Measurements from ENCODE around the gene ARHGEF40. TPM values are rescaled to one million over a fixed set of nuclear protein-coding genes. Genes with fewer than 3 reads are reported as not detected.

ARHGEF40 gene
- total RNA-seq, 2 donors from 2014 or later = 14.3 to 16.0 TPM

- Histone ChIP-seq H3K4me1 (peaks cover 0 to 43% of the 10 kb centered on the region in 2 donors), H3K36me3 (no peaks in the 10 kb centered on the region), H3K9me3 (no peaks in the 10 kb centered on the region), H3K27ac (no peak within 1 kb of the TSS), H3K27me3 (no peaks in the 10 kb centered on the region), H3K4me3 (no peak within 1 kb of the TSS)
- no peak for TF ChIP-seq CTCF (IDR thresholded peaks at IDR 0.05)
- DNase-seq (ENCODE audit: low spot score) = no peak
Measured at GRCh38 chr14:21041676-21042433, 28.2 kb upstream of the ARHGEF40 start, which contains the start of gene RNASE7. TSS of gene RNASE7 (plus strand) at chr14:21042362. CDS start at chr14:21042993, 631 bp downstream.

- Histone ChIP-seq H3K4me1 (peaks cover 0 to 50% of the 10 kb centered on the region in 2 donors), H3K36me3 (no peaks in the 10 kb centered on the region), H3K9me3 (no peaks in the 10 kb centered on the region), H3K27me3 (no peaks in the 10 kb centered on the region), H3K4me3 (no peak overlapping the region), H3K27ac (no peak overlapping the region)
- DNase-seq (ENCODE audit: low spot score) = no peak
- TF ChIP-seq CTCF (IDR thresholded peaks at IDR 0.05) = no peak
Measured at GRCh38 chr14:21042918-21043317, 27.2 kb upstream of the ARHGEF40 start.

GRCh38 chr14:21043387-21043973 is 26.6 kb upstream of the ARHGEF40 start:
- DNase-seq (ENCODE audit: low spot score) = no peak
- Histone ChIP-seq H3K36me3 (no peaks in the 10 kb centered on the region), H3K27ac (no peak overlapping the region), H3K9me3 (no peaks in the 10 kb centered on the region), H3K4me3 (no peak overlapping the region), H3K4me1 (peaks cover 0 to 50% of the 10 kb centered on the region in 2 donors), H3K27me3 (no peaks in the 10 kb centered on the region)
- no peak for TF ChIP-seq CTCF (IDR thresholded peaks at IDR 0.05)

GRCh38 chr14:21043974-21044618 is 26.0 kb upstream of the ARHGEF40 start:
- Histone ChIP-seq H3K27me3 (no peaks in the 10 kb centered on the region), H3K4me3 (no peak overlapping the region), H3K27ac (no peak overlapping the region), H3K36me3 (no peaks in the 10 kb centered on the region), H3K4me1 (peaks cover 0 to 47% of the 10 kb centered on the region in 2 donors), H3K9me3 (no peaks in the 10 kb centered on the region)
- no peak for TF ChIP-seq CTCF (IDR thresholded peaks at IDR 0.05)
- DNase-seq (ENCODE audit: low spot score) = no peak

GRCh38 chr14:21047378-21047781 is 22.7 kb upstream of the ARHGEF40 start:
- Histone ChIP-seq H3K27me3 (no peaks in the 10 kb centered on the region), H3K27ac (no peak overlapping the region), H3K36me3 (no peaks in the 10 kb centered on the region), H3K4me1 (peaks cover 0 to 34% of the 10 kb centered on the region in 2 donors), H3K9me3 (no peaks in the 10 kb centered on the region), H3K4me3 (no peak overlapping the region)
- no peak for DNase-seq (ENCODE audit: low spot score)
- TF ChIP-seq CTCF (IDR thresholded peaks at IDR 0.05) = no peak
